GM12872 (cell line): ENCODE results near the gene TTC31.
A peak's percentile ranks its signal among the peaks of the same experiment; 100 is the strongest.

ENCODE experiments used
- TF ChIP-seq, protein P1 (sequence below): IDR thresholded peaks from 3 replicates; pipeline ENCODE4 v1.5.1; 2011; ENCODE audit warnings: low read depth, mild to moderate bottlenecking, low read length, moderate library complexity; ENCODE audit not compliant: insufficient read depth

The TTC31 gene

GRCh38 chr2:74440378-74441169, 42.3 kb upstream of the TTC31 start:
- TF ChIP-seq, protein P1, sequence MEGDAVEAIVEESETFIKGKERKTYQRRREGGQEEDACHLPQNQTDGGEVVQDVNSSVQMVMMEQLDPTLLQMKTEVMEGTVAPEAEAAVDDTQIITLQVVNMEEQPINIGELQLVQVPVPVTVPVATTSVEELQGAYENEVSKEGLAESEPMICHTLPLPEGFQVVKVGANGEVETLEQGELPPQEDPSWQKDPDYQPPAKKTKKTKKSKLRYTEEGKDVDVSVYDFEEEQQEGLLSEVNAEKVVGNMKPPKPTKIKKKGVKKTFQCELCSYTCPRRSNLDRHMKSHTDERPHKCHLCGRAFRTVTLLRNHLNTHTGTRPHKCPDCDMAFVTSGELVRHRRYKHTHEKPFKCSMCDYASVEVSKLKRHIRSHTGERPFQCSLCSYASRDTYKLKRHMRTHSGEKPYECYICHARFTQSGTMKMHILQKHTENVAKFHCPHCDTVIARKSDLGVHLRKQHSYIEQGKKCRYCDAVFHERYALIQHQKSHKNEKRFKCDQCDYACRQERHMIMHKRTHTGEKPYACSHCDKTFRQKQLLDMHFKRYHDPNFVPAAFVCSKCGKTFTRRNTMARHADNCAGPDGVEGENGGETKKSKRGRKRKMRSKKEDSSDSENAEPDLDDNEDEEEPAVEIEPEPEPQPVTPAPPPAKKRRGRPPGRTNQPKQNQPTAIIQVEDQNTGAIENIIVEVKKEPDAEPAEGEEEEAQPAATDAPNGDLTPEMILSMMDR, result peak; percentile 45

DNA sequence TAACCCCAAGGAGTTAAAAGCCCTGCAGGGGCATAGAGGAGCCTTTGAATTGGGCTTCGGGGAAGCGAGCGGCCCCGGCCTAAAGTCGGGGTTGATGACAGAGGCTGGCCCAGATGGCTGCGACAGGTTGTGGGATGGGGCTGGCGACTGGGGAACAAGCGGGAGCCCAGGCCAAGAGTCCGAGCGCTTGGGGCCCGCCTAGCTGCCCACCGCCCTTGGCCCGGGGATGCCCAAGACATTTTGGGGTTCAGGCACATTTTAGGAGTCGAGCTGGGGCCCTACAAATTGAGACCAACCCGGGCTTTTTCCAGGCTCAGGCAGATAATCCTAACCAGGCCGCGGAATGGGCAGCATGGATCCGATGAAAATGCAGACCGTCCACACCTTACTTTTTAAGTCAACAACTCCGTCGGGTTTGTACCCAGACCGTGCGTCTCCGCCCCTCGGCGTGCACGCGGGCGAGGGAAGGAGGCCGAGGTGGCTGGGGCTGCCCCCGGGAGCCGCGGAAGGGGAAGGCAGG, 41.7 kb upstream of the TTC31 start:
- TF ChIP-seq, protein P1, result no peak

- TF ChIP-seq, protein P1, result no peak
Measured at GRCh38 chr2:74441690-74442482, 41.0 kb upstream of the TTC31 start, which contains the start of gene RTKN. Gene RTKN, minus strand, starts transcription at chr2:74441937. Its CDS starts 121 bp downstream, at chr2:74441816.

DNA sequence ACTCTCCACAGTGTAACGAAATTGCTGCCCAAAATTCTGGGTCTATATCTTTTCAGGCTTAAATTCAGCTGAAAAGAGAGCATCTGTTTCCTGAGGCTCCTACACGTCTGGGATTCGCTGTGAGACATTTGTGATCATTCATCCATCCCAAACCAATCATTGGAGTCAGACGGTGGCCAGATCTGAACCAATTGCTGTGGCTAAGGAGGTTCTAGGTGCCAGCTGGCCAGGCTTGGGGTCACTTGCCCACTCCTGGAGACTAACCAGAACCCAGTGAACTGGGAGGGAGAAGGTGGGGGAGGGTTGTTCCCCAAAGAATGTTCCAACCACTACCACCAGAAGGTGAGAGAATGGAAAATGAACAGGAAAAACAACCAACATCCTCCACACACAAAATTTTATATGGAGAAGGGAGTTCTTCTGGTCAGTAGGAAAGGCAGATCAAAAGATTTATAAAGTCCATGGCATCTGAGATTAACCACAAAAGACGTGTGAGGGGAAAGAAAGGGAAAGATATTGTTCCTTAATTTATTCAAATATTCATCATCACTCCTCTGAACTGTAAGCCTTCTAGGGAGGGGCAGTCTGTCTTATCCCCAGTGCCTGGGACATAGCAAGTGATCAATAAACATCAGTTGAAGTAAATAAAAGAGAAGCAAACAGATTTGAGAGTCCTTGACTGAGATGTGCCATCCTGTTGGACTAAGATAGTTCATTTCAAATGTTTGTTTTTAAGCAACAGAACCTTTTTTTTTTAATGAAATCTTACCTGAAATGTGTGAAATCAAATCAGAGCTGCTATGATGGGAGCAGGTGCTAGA, 38.2 kb upstream of the TTC31 start:
- TF ChIP-seq, protein P1, result no peak

DNA sequence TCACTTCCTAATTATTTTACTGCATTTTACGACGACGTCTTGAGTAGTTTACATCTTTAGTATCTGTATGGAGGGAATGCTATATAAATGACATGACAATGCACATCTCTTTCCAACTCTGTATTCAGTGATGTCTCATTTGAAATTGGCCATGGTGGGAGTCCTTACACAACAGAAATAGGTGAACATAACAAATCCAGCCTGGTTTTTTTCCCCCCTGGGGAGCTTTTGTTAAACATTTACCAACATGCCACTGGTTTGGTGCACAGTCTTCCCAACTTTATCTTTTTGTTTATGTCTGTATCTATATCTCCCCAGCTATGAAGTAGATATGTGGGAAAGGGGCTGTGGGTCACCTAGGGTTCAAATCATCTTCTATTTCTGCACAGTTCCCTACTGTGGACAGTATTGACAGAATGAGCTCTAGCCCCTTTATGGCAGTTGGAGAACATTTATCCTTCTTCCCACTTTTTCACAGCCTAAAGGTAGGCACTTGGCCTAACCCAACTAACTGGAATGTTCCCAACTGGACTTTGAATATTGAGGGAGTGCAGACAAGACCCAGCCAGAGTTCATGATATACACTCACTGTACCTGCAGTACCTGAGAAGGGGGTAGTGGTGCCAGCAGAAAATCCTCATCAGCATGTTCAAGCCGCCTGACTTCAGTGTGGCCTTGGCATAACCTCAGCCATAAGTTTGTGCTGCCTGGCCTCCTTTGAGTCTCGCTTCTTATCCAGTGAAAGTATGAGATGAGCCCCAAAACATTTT, 35.5 kb upstream of the TTC31 start:
- TF ChIP-seq, protein P1, result no peak

DNA sequence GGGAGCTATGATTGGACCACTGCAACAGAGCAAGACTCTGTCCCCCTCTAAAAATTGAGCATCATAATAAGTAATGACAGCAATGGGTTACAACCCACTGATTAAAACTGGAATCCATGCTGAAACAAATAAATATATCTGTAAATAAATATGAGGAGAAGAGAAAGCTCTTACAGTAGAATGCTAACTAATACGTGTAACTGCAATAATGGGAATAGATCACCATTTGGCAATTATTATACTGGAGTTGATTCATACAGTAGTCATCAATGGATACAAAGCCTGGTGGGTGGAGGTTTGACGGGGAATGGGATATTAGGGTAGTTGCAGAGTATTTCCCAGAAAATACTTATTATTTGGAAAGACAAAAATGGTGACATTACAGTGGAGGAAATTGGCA, 34.1 kb upstream of the TTC31 start:
- TF ChIP-seq, protein P1, result no peak
